Activated CD8-positive, alpha-beta memory T cell treated with anti-CD3 and anti-CD28 coated beads, Interleukin-2, amount 50 U/mL, for 48 hours (primary cell): ENCODE measurements around the gene PEX11G.

Experiments
- DNase-seq: peaks from one replicate; pipeline ENCODE4 v3.0.0-alpha.2; 2020

Gene PEX11G

DNA sequence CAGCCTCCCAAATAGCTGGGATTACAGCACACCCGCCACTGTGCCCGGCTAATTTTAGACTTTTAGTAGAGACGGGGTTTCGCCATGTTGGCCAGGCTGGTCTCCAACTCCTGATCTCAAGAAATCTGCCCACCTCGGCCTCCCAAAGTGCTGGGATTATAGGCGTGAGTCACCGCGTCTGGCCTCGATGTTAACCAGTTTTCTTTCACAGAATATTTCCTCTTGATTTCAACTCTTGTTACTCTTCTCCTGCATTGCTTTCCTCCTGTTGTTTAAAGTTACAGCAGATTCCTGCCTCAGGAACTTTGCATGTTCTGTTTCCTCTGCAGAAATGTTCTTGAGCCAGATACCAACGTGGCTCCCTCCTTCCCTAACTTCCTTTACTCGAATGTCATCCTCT, 3.7 kb upstream of the PEX11G start:
- DNase-seq: no peak

DNA sequence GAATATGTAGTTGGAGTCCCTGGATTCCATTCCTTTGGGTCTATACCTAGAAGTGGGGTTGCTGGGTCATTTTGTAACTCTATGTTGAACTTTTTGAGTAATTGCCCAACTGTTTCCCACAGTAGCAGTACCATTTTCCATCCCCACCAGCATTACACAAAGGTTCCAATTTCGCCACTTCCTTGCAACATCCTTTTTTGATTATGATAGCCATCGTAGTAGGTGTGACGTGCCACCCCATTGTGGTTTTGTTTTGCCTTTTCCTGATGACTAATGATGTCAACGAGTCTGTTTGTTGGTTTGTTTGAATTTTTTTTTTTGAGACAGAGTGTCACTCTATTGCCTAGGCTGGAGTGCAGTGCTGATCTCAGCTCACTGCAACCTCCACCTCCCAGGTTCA, 3.3 kb upstream of the PEX11G start:
- peak; percentile 64 for DNase-seq

GRCh38 chr19:7489609-7490044, 792 bp upstream of the PEX11G start:
- DNase-seq: no peak

GRCh38 chr19:7486923-7487322, 1.9 kb downstream of the PEX11G start:
- DNase-seq: no peak

GRCh38 chr19:7483720-7484201, 5.1 kb downstream of the PEX11G start:
- DNase-seq: no peak

DNA sequence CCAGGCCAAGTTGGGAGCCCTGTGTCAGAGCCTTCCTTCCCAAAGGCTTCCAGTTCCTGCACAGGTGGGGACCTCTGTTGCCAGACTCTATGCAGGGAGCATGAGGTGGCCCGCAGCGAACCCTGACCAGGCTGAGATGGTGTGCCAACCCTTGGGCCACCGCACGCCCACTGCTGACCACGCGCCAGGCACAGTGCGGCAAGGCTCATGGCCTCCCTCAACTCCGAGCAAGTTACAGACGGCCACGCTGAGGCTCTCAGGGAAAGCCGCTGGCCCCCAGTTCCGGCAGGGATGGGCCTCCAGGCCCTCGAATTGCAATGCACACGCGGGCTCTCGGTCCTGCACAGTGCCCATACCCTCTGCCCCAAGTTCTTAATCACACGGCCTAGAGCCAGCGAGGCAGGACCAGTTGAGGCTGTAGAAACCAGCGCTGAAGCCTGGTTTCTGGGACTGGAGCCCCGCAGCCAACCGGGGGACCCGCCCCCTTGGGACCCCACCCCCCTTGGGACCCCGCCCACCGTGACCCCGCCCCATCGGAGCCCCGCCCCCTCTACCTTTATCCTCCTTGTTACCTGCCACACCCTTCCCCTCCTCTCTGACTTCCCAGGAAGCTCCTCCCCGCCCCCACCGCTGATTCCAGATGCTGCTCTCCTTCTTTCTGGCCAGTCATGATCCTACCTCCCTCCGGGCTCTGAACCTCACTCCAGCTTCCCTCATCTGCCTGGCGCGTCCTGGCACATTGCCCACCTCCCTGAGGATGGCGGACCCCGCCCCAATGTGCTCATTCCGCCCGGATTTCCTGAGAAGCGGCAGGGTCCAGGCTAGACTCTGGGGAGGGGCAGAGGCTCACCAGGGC, 6.0 kb downstream of the PEX11G start:
- DNase-seq: no peak

DNA sequence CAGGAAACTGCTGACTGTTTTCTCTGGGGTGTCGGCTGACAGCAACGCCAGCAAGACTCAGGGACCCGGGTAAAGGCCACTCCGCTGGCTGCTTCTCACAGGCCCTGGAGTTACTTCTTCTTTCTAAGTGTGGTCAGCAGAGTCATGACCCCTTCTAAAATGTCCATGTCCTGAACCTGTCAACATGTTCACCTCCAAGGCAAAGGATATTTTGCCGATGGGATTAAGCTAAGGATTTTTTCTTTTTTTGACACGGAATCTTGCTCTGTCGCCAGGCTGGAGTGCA, 7.9 kb downstream of the PEX11G start:
- no peak for DNase-seq

- no peak for DNase-seq
Observed at GRCh38 chr19:7480222-7480969, 8.4 kb downstream of the PEX11G start.

DNA sequence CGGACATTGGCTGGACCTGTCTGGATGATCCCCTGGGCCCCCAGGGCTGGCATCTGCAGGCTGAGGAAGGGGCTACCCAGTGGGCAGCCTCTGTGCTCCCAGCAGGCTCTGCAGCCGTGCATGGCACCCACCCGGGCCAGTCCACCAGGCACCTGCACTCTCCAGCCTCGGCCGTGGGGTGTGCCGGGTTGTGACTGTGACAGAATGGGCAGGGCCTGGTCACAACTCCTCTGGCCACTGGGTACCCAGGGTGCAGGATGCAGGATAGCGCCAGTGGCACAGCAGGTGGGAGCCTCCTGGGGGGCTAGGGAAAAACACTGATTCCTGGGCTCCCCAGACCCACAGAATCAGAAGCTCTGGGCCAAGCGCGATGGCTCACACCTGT, 10.0 kb downstream of the PEX11G start:
- no peak for DNase-seq

DNA sequence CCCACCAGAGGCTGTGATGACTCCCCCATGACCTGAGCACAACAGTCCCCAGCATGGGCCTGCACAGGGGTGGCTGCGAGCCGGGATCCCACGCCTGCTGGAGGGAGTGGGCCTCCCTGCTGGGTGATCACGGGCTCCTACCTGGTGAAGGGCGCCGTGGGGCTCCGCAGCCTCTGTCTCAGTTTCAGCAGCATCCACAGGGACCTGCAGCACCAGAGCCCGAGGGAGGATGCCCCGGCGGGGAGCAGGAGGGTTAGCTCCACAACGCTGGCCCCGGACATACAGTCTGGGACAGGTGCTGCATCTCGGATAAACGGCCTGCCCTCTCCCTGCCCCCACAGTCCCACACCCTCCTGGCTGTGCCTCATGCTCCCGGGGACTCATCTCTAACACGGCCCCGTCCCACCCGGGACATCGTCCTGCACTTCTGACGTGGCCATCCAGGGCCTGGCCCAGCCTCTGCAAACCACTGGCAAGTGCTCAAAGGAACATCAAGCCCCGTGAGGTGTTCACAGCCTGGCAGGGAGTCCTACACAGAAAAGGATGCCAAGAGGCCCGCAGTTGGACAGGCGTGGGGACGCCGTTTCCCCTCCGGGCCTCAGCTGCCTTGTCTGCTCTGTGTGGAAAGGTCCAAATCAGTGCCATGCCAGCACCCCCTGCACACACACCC, 10.5 kb downstream of the PEX11G start:
- no peak for DNase-seq

GRCh38 chr19:7477758-7478157, 11.1 kb downstream of the PEX11G start:
- no peak for DNase-seq

DNA sequence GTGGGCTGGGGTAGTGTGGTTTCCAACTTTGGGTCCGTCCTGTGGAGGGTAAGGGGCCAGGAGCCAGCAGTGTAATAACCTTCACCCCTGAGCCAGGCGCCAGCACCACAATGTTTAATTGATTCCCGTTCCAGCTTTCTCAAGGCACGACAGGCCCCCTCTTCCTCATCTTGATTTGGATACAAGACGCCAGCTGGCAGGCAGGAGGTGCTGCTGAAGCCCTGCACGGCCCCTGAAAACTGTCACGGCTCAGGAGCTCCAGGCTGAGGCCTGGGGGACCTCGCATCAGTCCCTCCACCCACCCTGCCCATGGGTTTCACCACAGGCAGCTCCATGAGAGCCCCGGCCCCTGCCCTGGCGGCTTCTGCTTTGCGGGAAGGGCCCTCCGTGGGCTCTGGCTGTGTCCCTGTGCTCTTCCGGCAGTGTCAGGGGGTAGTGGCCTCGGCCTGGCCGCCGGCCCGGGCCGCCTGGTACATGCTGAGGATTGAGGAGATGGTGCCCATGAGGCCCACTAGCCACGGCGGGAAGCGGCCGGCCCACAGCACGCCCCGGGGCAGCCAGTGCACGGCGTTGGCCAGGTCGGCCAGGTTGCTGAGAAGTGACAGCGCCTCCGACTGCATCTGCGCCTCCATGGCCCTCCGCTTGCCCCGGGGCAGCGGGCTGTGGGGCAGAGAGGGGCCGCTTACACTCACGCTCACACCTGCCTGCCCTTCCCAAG, 11.9 kb downstream of the PEX11G start:
- no peak for DNase-seq

DNA sequence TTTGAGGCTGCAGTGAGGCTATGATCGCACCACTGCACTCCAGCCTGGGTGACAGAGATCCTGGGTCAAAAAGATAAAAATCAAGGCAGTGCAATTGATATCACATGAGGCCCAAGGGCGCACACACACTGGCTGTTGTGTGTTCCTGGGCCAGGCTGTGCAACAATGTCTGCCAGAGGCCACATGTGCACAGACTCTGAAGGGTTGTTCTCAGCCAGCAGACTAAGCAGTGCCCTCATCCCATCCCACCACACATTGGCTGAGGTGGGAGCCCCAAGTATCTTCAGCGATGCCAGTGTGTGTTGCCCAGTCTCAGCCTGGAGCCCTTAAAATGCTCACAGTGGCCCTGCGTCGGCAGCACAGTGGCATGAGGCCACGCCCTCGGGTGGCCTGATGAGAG, 12.6 kb downstream of the PEX11G start:
- DNase-seq: no peak

DNA sequence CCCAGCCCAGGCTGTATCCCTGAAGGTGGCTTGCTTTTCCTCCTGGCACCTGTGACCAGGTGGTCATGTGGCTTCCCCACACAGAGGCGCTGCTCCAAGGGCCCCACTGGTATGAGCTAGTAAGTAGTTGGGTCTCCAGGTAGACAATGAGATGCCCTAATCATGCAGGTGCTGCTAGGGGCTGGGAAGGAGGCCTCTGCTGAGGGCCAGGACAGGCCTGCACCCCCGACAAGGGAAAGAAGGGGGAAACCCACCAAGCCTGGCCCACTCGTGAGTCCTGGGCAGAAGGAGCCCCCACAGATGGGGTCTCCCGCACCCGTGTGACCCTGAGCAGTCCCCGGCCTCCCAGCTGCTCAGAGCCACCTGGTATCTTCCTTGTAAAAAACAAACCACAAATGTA, 13.2 kb downstream of the PEX11G start:
- DNase-seq: no peak

DNA sequence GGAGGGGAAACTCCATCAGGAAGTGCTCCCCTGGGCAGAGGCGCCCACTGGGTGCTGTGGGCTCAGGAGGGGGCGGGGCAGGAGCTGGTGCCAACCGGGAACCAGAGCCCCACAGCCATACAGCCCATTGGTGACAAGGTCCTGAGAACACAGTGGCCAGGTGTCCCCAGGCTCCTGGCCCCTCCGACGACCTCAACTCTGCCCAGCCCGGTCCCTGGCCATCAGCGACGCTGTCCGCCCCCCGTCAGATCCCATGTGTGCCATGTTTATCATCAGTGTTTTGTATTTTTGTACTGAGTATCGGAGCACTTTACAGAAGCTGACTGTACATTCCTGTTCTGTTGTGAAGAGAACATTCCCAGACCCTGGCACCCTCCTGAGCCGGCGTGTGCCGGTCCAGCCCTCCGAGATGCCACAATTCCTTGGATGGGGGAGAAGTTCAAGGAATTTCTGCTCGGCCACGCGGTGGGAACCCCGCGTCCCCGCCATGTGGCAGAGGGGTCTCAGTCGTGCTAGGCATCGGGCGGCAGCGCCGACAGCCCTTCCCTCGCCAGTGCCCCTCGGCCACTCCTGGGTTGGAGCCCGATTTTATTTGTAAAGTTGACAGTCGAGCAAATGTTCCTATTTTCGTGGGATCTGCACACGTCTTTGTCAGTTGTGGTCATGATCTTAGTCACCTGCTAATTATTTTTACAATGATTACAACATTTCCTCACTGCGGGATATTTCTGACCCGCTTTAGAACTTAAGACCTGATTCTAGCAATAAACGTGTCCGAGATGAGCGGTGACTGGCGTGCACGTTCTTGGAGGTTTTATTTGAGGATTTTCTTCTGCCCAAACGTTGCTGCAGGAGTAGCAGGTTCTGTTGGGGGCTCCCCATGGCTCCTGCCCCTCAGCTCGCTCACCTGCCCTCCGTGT, 16.9 kb downstream of the PEX11G start:
- no peak for DNase-seq

DNA sequence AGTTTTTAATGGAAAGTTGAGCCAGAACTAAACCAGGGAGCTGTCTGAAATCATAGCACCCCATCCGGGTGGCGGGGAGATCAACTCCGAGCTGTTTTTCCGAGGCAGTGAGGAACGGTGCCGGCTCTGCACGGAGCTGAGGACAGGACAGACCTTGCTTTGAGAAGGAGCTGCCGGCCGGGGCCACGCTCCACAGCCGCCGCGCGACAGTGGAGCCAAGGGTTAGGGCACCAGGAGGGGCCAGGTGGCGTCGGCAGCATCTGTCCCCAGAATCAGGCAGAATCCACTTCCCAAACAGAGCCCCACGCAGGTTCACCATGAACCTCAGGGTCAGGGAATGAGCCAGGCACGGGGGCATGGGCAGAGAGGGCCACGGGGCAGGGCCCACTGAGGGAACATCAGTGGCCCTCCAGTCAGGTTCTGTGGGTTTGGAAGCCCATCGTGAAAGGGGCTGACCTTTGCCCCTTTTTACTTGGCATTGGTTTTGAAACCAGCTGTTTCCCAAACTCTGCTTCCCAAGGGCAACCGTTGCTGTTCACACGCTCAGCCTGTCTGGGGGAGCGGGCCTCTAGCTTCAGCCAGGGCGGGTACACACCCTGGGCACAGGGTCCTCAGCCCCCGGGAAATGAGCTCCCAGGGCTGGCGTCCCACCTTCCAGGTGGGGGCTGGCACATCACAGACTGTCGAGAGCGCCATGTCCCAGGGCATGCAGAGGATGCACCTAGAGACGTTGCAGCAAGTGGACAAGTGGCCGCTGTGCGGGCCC, 18.1 kb downstream of the PEX11G start:
- DNase-seq: no peak

GRCh38 chr19:7469669-7470285, 19.1 kb downstream of the PEX11G start:
- DNase-seq: no peak

- DNase-seq: no peak
Observed at GRCh38 chr19:7468840-7469239, 20.0 kb downstream of the PEX11G start.

DNA sequence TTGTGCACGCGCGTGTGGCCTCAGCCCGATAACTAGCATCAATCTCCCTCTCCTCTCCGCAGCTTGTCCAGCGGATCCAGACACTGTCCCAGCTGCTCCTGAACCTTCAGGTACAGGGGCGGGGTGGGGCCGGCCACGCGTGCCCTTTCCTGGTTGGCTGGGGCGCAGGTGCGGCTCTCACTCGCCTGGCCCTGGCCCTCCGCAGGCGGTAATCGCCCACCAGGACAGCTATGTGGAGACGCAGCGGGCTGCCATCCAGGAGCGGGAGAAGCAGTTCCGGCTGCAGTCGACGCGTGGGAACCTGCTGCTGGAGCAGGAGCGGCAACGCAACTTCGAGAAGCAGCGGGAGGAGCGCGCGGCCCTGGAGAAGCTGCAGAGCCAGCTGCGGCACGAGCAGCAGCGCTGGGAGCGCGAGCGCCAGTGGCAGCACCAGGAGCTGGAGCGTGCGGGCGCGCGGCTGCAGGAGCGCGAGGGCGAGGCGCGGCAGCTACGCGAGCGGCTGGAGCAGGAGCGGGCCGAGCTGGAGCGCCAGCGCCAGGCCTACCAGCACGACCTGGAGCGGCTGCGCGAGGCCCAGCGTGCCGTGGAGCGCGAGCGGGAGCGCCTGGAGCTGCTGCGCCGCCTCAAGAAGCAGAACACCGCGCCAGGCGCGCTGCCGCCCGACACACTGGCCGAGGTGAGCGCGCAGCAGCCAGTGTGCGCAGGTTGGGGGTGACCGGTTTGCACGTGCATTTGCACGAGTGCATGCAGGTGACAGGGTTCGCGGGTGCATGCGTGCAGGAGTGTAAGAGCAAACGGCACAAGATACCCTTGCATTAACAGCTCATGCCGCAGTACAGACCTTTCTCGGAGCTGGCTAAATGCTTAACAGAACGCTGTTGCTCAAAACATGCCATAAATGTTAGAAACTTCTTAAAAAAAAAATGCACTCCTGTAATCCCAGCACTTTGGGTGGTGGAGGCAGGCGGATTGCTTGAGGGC, 21.5 kb downstream of the PEX11G start:
- no peak for DNase-seq

DNA sequence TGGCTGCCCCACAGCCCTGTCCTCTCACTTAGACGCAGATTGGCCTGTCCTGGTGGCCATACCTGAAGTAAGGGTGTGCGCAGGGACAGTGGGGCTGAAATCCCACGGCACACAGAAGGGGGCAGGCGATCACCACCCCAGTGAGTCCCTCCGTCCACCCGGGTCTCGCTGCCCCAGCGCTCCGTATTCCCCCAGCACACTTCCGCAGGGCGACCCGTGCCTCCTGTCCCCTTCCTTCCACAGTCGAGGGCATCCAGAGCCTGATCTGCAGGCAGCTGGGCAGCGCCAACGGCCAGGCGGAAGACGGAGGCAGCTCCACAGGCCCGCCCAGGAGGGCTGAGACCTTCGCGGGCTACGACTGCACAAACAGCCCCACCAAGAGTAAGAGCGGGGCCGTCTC, 25.3 kb downstream of the PEX11G start:
- no peak for DNase-seq
